ENCODE measurements around the gene SUFU. TPM values are rescaled to one million over a fixed set of nuclear protein-coding genes. Genes with fewer than 3 reads are reported as not detected.

Gene SUFU
- total RNA-seq, 2 experiments from 2014 or later = 8.5 to 8.8 TPM

DNA sequence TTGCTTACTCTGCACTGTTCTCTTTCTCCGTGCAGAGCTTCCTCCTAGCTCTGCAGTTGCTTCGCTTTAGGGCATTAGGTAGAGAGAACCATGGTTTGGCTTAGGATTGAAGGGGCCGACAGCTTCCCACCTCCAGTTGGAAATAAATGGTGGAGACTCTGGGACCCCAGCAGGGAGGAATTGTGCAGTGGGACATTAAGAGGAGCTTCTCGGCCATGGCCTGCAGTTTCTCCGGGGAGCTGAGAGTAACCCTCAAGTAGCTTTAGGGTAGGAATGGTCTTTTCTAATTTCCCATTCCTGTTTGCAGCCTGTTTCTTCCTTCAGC lies 1.2 kb downstream of the SUFU start:
- no peak overlapping the region for H3K27ac Mint-ChIP-seq
- POLR2A ChIA-PET = interaction anchor here (0.6 to 3.1 kb wide), 6 partner anchors 8 to 446 kb away, joined by 3 to 15 read pairs (median 4); no protein-coding TSS in a partner anchor
- no peaks in the 10 kb centered on the region for H3K9me3 Mint-ChIP-seq
- no peaks in the 10 kb centered on the region for H3K27me3 Mint-ChIP-seq
- TF ChIP-seq, protein P1, sequence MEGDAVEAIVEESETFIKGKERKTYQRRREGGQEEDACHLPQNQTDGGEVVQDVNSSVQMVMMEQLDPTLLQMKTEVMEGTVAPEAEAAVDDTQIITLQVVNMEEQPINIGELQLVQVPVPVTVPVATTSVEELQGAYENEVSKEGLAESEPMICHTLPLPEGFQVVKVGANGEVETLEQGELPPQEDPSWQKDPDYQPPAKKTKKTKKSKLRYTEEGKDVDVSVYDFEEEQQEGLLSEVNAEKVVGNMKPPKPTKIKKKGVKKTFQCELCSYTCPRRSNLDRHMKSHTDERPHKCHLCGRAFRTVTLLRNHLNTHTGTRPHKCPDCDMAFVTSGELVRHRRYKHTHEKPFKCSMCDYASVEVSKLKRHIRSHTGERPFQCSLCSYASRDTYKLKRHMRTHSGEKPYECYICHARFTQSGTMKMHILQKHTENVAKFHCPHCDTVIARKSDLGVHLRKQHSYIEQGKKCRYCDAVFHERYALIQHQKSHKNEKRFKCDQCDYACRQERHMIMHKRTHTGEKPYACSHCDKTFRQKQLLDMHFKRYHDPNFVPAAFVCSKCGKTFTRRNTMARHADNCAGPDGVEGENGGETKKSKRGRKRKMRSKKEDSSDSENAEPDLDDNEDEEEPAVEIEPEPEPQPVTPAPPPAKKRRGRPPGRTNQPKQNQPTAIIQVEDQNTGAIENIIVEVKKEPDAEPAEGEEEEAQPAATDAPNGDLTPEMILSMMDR (IDR thresholded peaks at IDR 0.05) = no peak
- ATAC-seq (no peak), DNase-seq (no peak)
- H3K4me1 Mint-ChIP-seq (ENCODE audit: low read depth) = peaks cover 20% of the 10 kb centered on the region
- no peaks in the 10 kb centered on the region for H3K36me3 Mint-ChIP-seq (ENCODE audit: low read depth)
- CTCF ChIA-PET = interaction anchor here (0.6 to 5.4 kb wide), 21 partner anchors 8 to 335 kb away, joined by 3 to 84 read pairs (median 4); partner anchors contain the start of gene TRIM8
- intact Hi-C loops (cut with micrococcal nuclease) = loop anchor here (5.0 kb wide), 1 partner anchor 92 kb away; no protein-coding TSS in a partner anchor
- H3K4me3 Mint-ChIP-seq = no peak overlapping the region

DNA sequence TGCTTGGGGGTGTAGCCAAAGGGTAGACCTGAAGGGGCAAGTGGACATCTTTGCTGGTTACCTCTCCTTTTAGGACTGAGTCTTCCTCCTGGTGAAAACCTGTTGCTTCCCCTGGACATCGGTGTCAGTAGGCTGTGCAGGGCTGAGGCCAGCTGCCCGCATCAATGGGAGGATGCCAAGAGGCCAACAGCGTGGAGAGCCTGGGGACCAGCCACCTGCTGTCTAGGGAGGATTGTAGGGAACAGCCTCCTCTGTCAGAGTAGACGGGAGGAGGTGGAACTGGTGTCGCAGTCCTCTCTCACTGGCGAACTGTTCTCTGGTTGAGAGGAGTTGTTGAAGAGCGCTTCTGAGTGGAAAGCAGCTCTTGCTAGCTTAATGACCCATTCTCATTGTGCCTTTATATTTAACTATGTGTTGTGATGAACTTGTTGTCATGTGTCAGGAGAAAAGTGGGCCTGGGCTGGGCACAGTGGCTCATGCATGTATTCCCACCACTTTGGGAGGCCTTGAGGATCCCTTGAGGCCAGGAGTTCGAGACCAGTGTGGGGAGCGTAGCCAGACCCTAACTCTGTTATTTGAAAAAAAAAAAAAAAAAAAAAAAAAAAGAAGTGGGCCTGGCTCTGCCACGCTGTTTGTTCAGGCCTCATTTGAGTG lies 1.8 kb downstream of the SUFU start:
- DNase-seq (no peak), ATAC-seq (no peak)
- no peaks in the 10 kb centered on the region for H3K36me3 Mint-ChIP-seq (ENCODE audit: low read depth)
- H3K27me3 Mint-ChIP-seq = no peaks in the 10 kb centered on the region
- no peak overlapping the region for H3K4me3 Mint-ChIP-seq
- peaks cover 19% of the 10 kb centered on the region for H3K4me1 Mint-ChIP-seq (ENCODE audit: low read depth)
- TF ChIP-seq, protein P1 (IDR thresholded peaks at IDR 0.05) = no peak
- CTCF ChIA-PET = interaction anchor here (0.8 to 5.4 kb wide), 14 partner anchors 15 to 274 kb away, joined by 3 to 84 read pairs (median 4); partner anchors contain the start of gene TRIM8
- no peak overlapping the region for H3K27ac Mint-ChIP-seq
- intact Hi-C loops (cut with micrococcal nuclease) = no loop called here
- no peaks in the 10 kb centered on the region for H3K9me3 Mint-ChIP-seq
- POLR2A ChIA-PET = interaction anchor here (0.6 to 3.1 kb wide), 4 partner anchors 55 to 446 kb away, joined by 3 to 15 read pairs (median 5); no protein-coding TSS in a partner anchor

DNA sequence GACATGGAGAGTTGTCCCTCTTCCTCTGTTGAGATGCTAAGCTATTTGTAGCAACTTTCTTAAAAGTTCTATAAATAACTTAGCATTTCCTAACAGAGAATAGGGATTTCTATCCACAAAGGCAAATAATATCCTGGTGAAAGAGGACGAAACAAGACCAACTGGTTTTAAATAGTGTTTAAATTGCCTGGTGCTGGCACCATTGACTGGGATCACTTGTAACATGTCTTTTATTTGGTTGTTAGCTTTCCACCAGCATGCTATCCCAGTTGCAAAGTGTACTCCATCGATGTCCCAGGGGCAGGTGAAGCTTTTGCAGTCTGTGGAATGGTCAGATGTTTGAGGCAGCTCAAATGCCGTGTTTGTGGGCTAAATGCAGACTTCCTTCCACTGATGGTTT lies 3.7 kb downstream of the SUFU start:
- Mint-ChIP-seq H3K4me1 (ENCODE audit: low read depth) (peaks cover 28% of the 10 kb centered on the region), H3K4me3 (no peak overlapping the region), H3K27ac (no peak overlapping the region), H3K36me3 (ENCODE audit: low read depth) (no peaks in the 10 kb centered on the region), H3K27me3 (no peaks in the 10 kb centered on the region), H3K9me3 (no peaks in the 10 kb centered on the region)
- CTCF ChIA-PET = interaction anchor here (0.6 to 2.6 kb wide), 4 partner anchors 25 to 278 kb away, joined by 3 to 19 read pairs (median 3); no protein-coding TSS in a partner anchor
- intact Hi-C loops (cut with micrococcal nuclease) = no loop called here
- ATAC-seq (no peak), DNase-seq (no peak)
- TF ChIP-seq, protein P1 (IDR thresholded peaks at IDR 0.05) = no peak
- POLR2A ChIA-PET = interaction anchor here (0.7 to 1.5 kb wide), 3 partner anchors 14 to 289 kb away, joined by 3 read pairs; no protein-coding TSS in a partner anchor

DNA sequence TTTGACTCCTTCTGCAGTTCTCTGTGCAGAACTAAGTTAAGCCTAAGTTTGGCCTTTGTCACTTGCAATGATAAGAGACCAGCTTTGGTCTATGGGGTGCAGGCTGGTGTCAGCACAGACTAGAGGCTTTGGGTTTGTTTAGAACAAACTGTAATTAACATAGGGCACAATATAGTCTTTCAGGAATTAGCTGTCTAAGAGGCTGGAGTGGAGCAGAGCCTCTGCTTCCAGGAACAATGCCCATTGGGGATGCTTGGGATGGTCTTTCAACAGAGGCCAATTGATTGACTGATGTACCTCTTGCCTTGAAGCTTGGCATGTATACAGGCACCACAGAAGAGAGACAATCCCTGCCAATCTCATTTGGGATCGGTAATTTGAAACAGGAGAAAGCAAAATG lies 4.7 kb downstream of the SUFU start:
- ChIA-PET POLR2A (interaction anchor here (1.5 kb wide), 1 partner anchor 114 kb away, joined by 3 read pairs; no protein-coding TSS in a partner anchor), CTCF (interaction anchor here (1.2 to 2.6 kb wide), 3 partner anchors 75 to 278 kb away, joined by 3 to 19 read pairs (median 11); no protein-coding TSS in a partner anchor)
- Mint-ChIP-seq H3K4me3 (no peak overlapping the region), H3K9me3 (no peaks in the 10 kb centered on the region), H3K36me3 (ENCODE audit: low read depth) (no peaks in the 10 kb centered on the region), H3K27ac (no peak overlapping the region), H3K27me3 (no peaks in the 10 kb centered on the region), H3K4me1 (ENCODE audit: low read depth) (peaks cover 28% of the 10 kb centered on the region)
- intact Hi-C loops (cut with micrococcal nuclease) = no loop called here
- TF ChIP-seq, protein P1 (IDR thresholded peaks at IDR 0.05) = no peak
- ATAC-seq = no peak
- DNase-seq = no peak

DNA sequence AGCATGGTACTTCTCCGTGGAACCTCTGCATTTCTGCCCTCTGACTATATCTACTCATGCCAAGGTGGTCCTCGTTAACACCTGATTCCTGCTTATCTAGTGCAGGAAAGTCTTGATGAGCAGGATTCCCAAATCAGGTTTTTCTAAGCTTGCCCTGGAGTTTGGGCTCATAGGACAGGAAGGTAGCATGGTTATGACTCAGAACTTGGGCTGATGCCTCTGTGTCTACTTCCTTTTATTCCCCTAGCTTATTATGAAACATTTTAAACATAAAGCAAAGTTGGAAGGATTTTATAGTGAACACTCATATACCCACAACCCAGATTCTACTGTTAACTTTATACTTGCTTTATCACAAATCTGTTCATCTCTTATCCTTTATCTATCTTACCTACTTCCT lies 5.6 kb downstream of the SUFU start:
- POLR2A ChIA-PET = interaction anchor here (0.9 kb wide), 1 partner anchor 14 kb away, joined by 3 read pairs; no protein-coding TSS in a partner anchor
- Mint-ChIP-seq H3K4me3 (no peak overlapping the region), H3K36me3 (ENCODE audit: low read depth) (peaks cover 3% of the 10 kb centered on the region), H3K27me3 (no peaks in the 10 kb centered on the region), H3K4me1 (ENCODE audit: low read depth) (peaks cover 28% of the 10 kb centered on the region), H3K9me3 (no peaks in the 10 kb centered on the region), H3K27ac (no peak overlapping the region)
- intact Hi-C loops (cut with micrococcal nuclease) = no loop called here
- no peak for DNase-seq
- CTCF ChIA-PET = interaction anchor here (0.8 to 2.0 kb wide), 2 partner anchors 74 to 134 kb away, joined by 3 to 11 read pairs; no protein-coding TSS in a partner anchor
- TF ChIP-seq, protein P1 (IDR thresholded peaks at IDR 0.05) = no peak
- no peak for ATAC-seq

Measured in activated CD8-positive, alpha-beta T cell treated with anti-CD3 and anti-CD28 coated beads for 36 hours (primary cell).